ENCODE results near the gene THRB.

Gene THRB

GRCh38 chr3:24162929-24163328 lies 331.7 kb downstream of the THRB start:
- Histone ChIP-seq H3K4me2 (ENCODE audit: low read length, poor library complexity, severe bottlenecking) (no peak overlapping the region), H3K27me3 (ENCODE audit: control insufficient read depth in 1 of 2, insufficient read depth in 1 of 2, low read length in 2 of 2) (no peaks in the 10 kb centered on the region), H3K18ac (ENCODE audit: low read depth in 1 of 2, low read length in 2 of 2) (no peak overlapping the region), H3K4me1 (ENCODE audit: control insufficient read depth, insufficient read depth, low read depth, low read length) (peaks cover 2% of the 10 kb centered on the region), H2AK5ac (ENCODE audit: low read length, severe bottlenecking) (no peak overlapping the region), H3K4me3 (ENCODE audit: insufficient read depth in 1 of 2, low read depth in 1 of 2, low read length in 2 of 2) (no peak overlapping the region), H4K8ac (ENCODE audit: low read length) (no peak overlapping the region), H2AFZ (ENCODE audit: low read depth, low read length) (no peak overlapping the region), H2BK120ac (ENCODE audit: low read depth, low read length) (no peak overlapping the region), H2BK12ac (ENCODE audit: low read length in 2 of 2) (no peak overlapping the region), H3K4ac (ENCODE audit: low read depth in 1 of 2, low read length in 2 of 2) (no peak overlapping the region), H3K79me1 (replicated peaks; ENCODE audit: low read length, poor library complexity, severe bottlenecking) (peaks cover 2% of the 10 kb centered on the region), H3K23ac (ENCODE audit: low read length in 2 of 2) (no peak overlapping the region), H3K9me3 (ENCODE audit: control insufficient read depth, low read length) (no peaks in the 10 kb centered on the region), H3K27ac (ENCODE audit: low read length, poor library complexity, severe bottlenecking) (no peak overlapping the region), H4K91ac (ENCODE audit: low read length) (no peak overlapping the region), H3K36me3 (ENCODE audit: control insufficient read depth in 1 of 2, insufficient read depth in 2 of 2, low read depth in 1 of 2, low read length in 2 of 2) (peaks cover 0 to 3% of the 10 kb centered on the region in 2 experiments), H2BK5ac (ENCODE audit: low read depth, low read length, poor library complexity, severe bottlenecking) (no peak overlapping the region), H3K14ac (ENCODE audit: low read length in 2 of 2) (no peak overlapping the region), H2BK15ac (ENCODE audit: low read depth, poor library complexity, severe bottlenecking) (no peak overlapping the region), H3K9ac (ENCODE audit: low read length) (no peak overlapping the region)
- 90% methylated on average over 1 of the region's 3 CpGs for WGBS
- no peak for DNase-seq

- Histone ChIP-seq H3K23ac (ENCODE audit: low read length in 2 of 2) (no peak overlapping the region), H2BK12ac (ENCODE audit: low read length in 2 of 2) (no peak overlapping the region), H2BK5ac (ENCODE audit: low read depth, low read length, poor library complexity, severe bottlenecking) (no peak overlapping the region), H3K27me3 (ENCODE audit: control insufficient read depth in 1 of 2, insufficient read depth in 1 of 2, low read length in 2 of 2) (no peaks in the 10 kb centered on the region), H3K14ac (ENCODE audit: low read length in 2 of 2) (no peak overlapping the region), H4K91ac (ENCODE audit: low read length) (no peak overlapping the region), H2AK5ac (ENCODE audit: low read length, severe bottlenecking) (no peak overlapping the region), H3K4me3 (ENCODE audit: insufficient read depth in 1 of 2, low read depth in 1 of 2, low read length in 2 of 2) (no peak overlapping the region), H4K8ac (ENCODE audit: low read length) (no peak overlapping the region), H3K36me3 (ENCODE audit: control insufficient read depth in 1 of 2, insufficient read depth in 2 of 2, low read depth in 1 of 2, low read length in 2 of 2) (peaks cover 0 to 3% of the 10 kb centered on the region in 2 experiments), H2BK15ac (ENCODE audit: low read depth, poor library complexity, severe bottlenecking) (no peak overlapping the region), H3K18ac (ENCODE audit: low read depth in 1 of 2, low read length in 2 of 2) (no peak overlapping the region), H2BK120ac (ENCODE audit: low read depth, low read length) (no peak overlapping the region), H2AFZ (ENCODE audit: low read depth, low read length) (no peak overlapping the region), H3K4ac (ENCODE audit: low read depth in 1 of 2, low read length in 2 of 2) (no peak overlapping the region), H3K79me1 (replicated peaks; ENCODE audit: low read length, poor library complexity, severe bottlenecking) (peaks cover 2% of the 10 kb centered on the region), H3K4me2 (ENCODE audit: low read length, poor library complexity, severe bottlenecking) (no peak overlapping the region), H3K27ac (ENCODE audit: low read length, poor library complexity, severe bottlenecking) (no peak overlapping the region), H3K4me1 (ENCODE audit: control insufficient read depth, insufficient read depth, low read depth, low read length) (peaks cover 6% of the 10 kb centered on the region), H3K9me3 (ENCODE audit: control insufficient read depth, low read length) (no peaks in the 10 kb centered on the region), H3K9ac (ENCODE audit: low read length) (no peak overlapping the region)
- 22% methylated on average over 4 of the region's 7 CpGs for WGBS
- DNase-seq = peak; percentile 37
These were observed 332.8 kb downstream of the THRB start for GRCh38 chr3:24161841-24162240.

- WGBS = 87% methylated on average over 12 of the region's 12 CpGs
- Histone ChIP-seq H3K9me3 (ENCODE audit: control insufficient read depth, low read length) (no peaks in the 10 kb centered on the region), H2BK120ac (ENCODE audit: low read depth, low read length) (no peak overlapping the region), H3K9ac (ENCODE audit: low read length) (no peak overlapping the region), H2AFZ (ENCODE audit: low read depth, low read length) (no peak overlapping the region), H3K4me2 (ENCODE audit: low read length, poor library complexity, severe bottlenecking) (no peak overlapping the region), H3K4me1 (ENCODE audit: control insufficient read depth, insufficient read depth, low read depth, low read length) (peaks cover 6% of the 10 kb centered on the region), H3K14ac (ENCODE audit: low read length in 2 of 2) (no peak overlapping the region), H3K79me1 (replicated peaks; ENCODE audit: low read length, poor library complexity, severe bottlenecking) (peaks cover 2% of the 10 kb centered on the region), H2BK15ac (ENCODE audit: low read depth, poor library complexity, severe bottlenecking) (no peak overlapping the region), H3K4me3 (ENCODE audit: insufficient read depth in 1 of 2, low read depth in 1 of 2, low read length in 2 of 2) (no peak overlapping the region), H4K91ac (ENCODE audit: low read length) (no peak overlapping the region), H3K18ac (ENCODE audit: low read depth in 1 of 2, low read length in 2 of 2) (no peak overlapping the region), H3K27me3 (ENCODE audit: control insufficient read depth in 1 of 2, insufficient read depth in 1 of 2, low read length in 2 of 2) (no peaks in the 10 kb centered on the region), H2BK5ac (ENCODE audit: low read depth, low read length, poor library complexity, severe bottlenecking) (no peak overlapping the region), H2AK5ac (ENCODE audit: low read length, severe bottlenecking) (no peak overlapping the region), H3K4ac (ENCODE audit: low read depth in 1 of 2, low read length in 2 of 2) (no peak overlapping the region), H2BK12ac (ENCODE audit: low read length in 2 of 2) (no peak overlapping the region), H4K8ac (ENCODE audit: low read length) (no peak overlapping the region), H3K23ac (ENCODE audit: low read length in 2 of 2) (no peak overlapping the region), H3K27ac (ENCODE audit: low read length, poor library complexity, severe bottlenecking) (no peak overlapping the region), H3K36me3 (ENCODE audit: control insufficient read depth in 1 of 2, insufficient read depth in 2 of 2, low read depth in 1 of 2, low read length in 2 of 2) (peaks cover 0 to 3% of the 10 kb centered on the region in 2 experiments)
- DNase-seq = peak; percentile 43
These were observed 334.1 kb downstream of the THRB start for GRCh38 chr3:24160424-24161095.

- H3K27me3 ChIP-seq (ENCODE audit: control insufficient read depth in 1 of 2, insufficient read depth in 1 of 2, low read length in 2 of 2) = no peaks in the 10 kb centered on the region
- H3K18ac ChIP-seq (ENCODE audit: low read depth in 1 of 2, low read length in 2 of 2) = no peak overlapping the region
- no peak overlapping the region for H3K4ac ChIP-seq (ENCODE audit: low read depth in 1 of 2, low read length in 2 of 2)
- H3K14ac ChIP-seq (ENCODE audit: low read length in 2 of 2) = no peak overlapping the region
- H2BK5ac ChIP-seq (ENCODE audit: low read depth, low read length, poor library complexity, severe bottlenecking) = no peak overlapping the region
- DNase-seq = no peak
- no peak overlapping the region for H2BK15ac ChIP-seq (ENCODE audit: low read depth, poor library complexity, severe bottlenecking)
- no peak overlapping the region for H3K4me3 ChIP-seq (ENCODE audit: insufficient read depth in 1 of 2, low read depth in 1 of 2, low read length in 2 of 2)
- H3K23ac ChIP-seq (ENCODE audit: low read length in 2 of 2) = no peak overlapping the region
- no peak overlapping the region for H2BK12ac ChIP-seq (ENCODE audit: low read length in 2 of 2)
- no peaks in the 10 kb centered on the region for H3K79me1 ChIP-seq (replicated peaks; ENCODE audit: low read length, poor library complexity, severe bottlenecking)
- no peak overlapping the region for H3K4me2 ChIP-seq (ENCODE audit: low read length, poor library complexity, severe bottlenecking)
- no peak overlapping the region for H2AFZ ChIP-seq (ENCODE audit: low read depth, low read length)
- H3K27ac ChIP-seq (ENCODE audit: low read length, poor library complexity, severe bottlenecking) = no peak overlapping the region
- WGBS = 69% methylated on average over 5 of the region's 6 CpGs
- H2AK5ac ChIP-seq (ENCODE audit: low read length, severe bottlenecking) = no peak overlapping the region
- no peaks in the 10 kb centered on the region for H3K9me3 ChIP-seq (ENCODE audit: control insufficient read depth, low read length)
- no peak overlapping the region for H4K91ac ChIP-seq (ENCODE audit: low read length)
- peaks cover 8% of the 10 kb centered on the region for H3K4me1 ChIP-seq (ENCODE audit: control insufficient read depth, insufficient read depth, low read depth, low read length)
- no peak overlapping the region for H3K9ac ChIP-seq (ENCODE audit: low read length)
- no peak overlapping the region for H4K8ac ChIP-seq (ENCODE audit: low read length)
- H2BK120ac ChIP-seq (ENCODE audit: low read depth, low read length) = no peak overlapping the region
- peaks cover 0 to 3% of the 10 kb centered on the region in 2 experiments for H3K36me3 ChIP-seq (ENCODE audit: control insufficient read depth in 1 of 2, insufficient read depth in 2 of 2, low read depth in 1 of 2, low read length in 2 of 2)
These were observed 335.7 kb downstream of the THRB start for GRCh38 chr3:24158761-24159454.
